Activated CD8-positive, alpha-beta memory T cell treated with anti-CD3 and anti-CD28 coated beads for 1 hour (primary cell): Measurements from ENCODE around the gene SH3GLB1.
"Not testable (repeated sequence)": the region's sequence is repeated elsewhere in the genome, so short reads cannot be mapped to it uniquely, and the experiment has no call there.

ENCODE experiments used
- DNase-seq, 2 donors: peaks; one replicate each; pipeline ENCODE4 v3.0.0-alpha.2; 2020; ENCODE audit warnings: low read depth in 1 of 2; ENCODE audit errors: extremely low read depth in 1 of 2

The SH3GLB1 gene

DNA sequence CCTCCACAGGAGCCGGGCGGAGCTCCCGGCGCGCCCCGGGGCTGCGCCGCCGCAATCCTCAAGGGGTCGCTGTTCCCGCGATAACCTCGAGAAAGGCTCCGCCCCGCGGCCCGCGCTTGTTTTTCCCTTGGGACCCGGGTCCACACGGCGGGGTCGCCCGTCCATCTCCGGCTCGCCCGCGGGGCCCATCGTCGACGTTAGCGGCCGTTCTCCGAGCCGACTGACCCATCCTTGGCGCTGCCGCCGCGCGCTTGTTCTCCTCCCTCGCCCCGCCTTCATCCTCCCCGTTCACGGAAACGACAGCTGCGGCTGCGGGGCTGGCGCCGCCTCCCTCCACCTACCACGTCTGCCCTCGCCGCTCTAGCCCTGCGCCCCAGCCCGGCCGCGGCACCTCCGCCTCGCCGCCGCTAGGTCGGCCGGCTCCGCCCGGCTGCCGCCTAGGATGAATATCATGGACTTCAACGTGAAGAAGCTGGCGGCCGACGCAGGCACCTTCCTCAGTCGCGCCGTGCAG, at the start of gene SH3GLB1:
Gene SH3GLB1 (plus strand): TSS at position 119 of the 514 bp plus-strand sequence. CDS start 324 bp downstream, at position 443.
- peak; percentile 65 to 86 for DNase-seq

DNA sequence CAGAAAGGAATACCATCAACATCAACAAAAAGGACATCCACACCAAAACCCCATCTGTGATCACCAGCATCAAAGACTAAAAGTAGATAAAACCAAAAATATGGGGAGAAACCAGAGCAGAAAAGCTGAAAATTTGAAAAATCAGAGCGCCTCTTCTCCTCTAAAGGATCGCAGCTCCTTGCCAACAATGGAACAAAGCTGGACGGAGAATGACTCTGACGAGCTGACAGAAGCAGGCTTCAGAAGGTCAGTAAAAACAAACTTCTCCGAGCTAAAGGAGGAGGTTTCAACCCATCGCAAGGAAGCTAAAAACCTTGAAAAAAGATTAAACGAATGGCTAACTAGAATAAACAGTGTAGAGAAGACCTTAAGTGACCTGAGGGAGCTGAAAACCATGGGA, 46.0 kb upstream of the SH3GLB1 start:
- DNase-seq = not testable (repeated sequence)

- no peak for DNase-seq
Measured at GRCh38 chr1:86666368-86666767, 38.0 kb upstream of the SH3GLB1 start.

DNA sequence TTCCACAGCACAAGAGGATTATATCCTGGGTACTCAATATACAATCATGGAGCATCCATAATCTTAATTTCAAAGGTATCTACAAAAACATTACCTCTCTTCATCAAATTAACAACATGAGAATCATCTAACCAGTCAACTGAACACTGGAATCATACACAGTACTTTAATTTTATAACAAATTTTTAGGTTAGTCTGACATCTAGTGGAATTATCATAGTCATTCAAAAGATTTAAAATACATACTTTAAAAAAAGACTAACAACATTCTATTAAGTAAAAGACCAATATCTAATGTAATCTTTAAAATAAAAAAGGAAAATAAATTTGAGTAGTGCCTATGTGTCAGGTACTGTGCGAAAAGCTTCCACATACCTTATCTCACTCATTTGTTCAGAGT, 16.8 kb upstream of the SH3GLB1 start:
- DNase-seq = no peak

- no peak for DNase-seq
Measured at GRCh38 chr1:86692641-86693040, 11.7 kb upstream of the SH3GLB1 start.

- DNase-seq = no peak
Measured at GRCh38 chr1:86695400-86695799, 9.0 kb upstream of the SH3GLB1 start.

DNA sequence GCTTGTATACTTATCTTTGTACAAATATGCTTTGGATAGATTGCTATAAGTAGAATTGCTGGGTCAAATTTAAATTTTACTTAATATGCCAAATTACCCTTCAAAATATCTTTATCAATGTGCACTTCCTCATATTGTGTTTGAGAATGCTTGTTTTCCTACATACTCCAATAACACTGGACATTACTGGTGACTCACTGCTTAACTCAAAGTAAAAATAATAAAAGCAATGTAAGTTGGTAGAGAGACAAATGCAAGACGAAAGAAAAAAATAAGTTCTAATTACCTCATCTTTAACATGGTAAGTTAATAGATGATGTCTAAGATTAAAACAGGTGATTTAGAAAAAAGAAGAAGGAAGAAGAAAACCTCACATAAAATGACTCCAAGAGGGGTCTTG, 7.9 kb upstream of the SH3GLB1 start:
- DNase-seq = no peak

DNA sequence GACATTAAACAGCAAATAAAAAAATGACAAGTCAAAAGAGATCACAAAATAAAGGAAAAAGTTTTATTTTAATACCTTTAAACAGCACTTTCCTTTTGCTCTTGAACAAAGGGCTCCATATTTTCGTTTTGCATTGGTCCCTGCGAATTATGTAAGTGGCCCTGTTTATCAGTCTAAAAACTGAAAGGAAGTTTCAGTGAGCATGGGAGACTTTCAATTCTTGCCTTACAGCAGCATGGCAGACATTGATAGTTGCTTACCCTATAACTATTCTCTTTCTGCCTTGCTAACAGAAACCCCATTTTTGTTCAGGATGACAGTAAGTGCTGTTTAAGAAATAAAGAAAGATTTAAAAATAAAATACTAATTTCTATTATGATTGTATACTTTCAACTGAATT, 5.2 kb upstream of the SH3GLB1 start:
- DNase-seq = no peak

DNA sequence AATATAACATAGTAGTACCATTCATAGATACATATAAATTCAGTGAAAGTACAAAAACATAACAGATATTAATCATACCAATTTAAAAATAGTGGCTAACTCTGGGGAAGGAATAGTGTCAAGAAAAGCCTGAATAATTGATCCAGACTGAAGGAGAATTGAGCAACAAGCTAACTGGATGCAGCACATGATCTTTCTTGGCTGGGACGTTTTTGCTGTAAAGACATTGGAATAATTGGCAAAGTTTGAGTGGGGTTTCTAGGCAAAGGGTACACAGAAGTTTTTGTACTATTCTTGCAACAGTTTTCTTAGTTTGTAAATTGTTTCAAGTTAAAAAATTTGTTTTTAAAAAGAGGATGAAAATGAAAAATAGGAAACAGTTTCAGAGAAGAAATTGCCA, 2.6 kb upstream of the SH3GLB1 start:
- DNase-seq = no peak

GRCh38 chr1:86702954-86703494, 1.4 kb upstream of the SH3GLB1 start:
- DNase-seq = not testable (repeated sequence)

DNA sequence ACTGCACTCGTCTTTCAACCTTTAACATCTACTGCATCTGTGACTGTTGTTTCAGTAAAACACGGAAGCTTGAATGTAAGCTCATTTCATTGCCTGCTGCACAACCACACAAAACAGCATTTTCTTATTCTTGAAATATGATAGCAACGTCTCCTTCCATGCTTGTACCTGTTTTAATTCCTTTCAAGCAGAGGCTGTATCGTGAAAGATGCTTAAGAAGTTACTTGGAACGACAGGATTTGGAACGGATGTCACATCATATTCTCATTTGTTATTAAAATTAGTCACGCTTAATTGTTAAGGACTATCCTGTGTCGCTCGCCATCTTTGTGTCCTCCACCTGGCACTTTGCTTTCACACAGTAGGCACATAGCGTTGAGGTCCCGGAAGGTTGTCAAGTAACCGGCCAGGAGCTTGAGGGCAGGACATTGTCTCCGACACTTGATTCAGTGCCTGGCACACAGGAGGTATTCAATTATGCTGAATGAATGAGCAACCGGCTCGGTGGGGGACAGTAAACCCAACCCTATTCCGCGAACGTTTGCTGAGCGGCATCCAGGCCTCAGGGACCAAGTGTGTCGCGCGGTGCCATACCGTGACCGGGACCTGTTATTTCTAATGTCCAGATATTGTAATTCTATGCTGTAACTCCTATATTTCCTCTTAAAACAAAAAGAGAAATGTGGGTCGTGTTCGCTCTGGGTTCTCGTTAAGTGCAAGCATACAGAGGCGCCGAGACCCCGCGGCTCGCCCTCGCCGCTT, 499 bp upstream of the SH3GLB1 start:
- DNase-seq = peak in 1 of 2 donors; percentile 1

GRCh38 chr1:86704972-86705664, 742 bp downstream of the SH3GLB1 start:
- peak; percentile 3 to 8 for DNase-seq

GRCh38 chr1:86705665-86705985, 1.2 kb downstream of the SH3GLB1 start:
- DNase-seq = no peak

GRCh38 chr1:86706018-86706635, 1.8 kb downstream of the SH3GLB1 start:
- DNase-seq = no peak

- no peak for DNase-seq
Measured at GRCh38 chr1:86708920-86709319, 4.5 kb downstream of the SH3GLB1 start.

DNA sequence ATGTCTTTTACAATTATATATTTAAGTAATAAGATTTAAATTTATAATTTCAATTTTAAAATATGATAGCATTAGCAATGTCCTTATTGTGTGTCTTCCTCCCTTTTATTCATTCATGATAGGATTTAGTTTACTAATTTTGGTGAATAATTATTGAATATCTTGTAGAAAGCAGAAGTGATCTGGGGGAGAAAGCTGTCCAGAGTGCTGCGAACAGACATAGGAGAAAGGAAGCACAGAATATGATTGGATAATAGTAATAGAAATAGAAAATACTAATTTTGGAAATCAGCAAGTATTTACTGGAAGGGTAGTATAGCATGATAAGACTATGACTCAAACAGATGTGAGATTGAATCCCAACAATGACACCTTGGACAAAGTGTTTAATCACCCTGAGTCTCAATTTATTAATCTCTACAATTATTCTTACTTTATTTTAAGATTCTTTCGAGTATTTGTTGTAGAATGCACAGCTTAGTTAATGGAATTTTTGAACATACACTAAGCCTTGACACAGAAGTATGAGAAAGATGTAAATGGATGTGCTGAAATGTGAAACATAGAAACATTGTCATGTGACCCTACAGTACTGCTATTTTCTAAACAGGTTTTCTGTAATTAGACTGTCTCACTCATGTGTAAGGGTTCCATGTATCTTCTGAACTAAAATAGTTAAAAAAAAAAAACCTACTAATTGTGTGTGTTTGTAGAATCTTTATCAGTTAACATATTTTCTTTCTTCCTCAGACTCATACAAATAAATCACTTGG, 7.9 kb downstream of the SH3GLB1 start:
- no peak for DNase-seq

DNA sequence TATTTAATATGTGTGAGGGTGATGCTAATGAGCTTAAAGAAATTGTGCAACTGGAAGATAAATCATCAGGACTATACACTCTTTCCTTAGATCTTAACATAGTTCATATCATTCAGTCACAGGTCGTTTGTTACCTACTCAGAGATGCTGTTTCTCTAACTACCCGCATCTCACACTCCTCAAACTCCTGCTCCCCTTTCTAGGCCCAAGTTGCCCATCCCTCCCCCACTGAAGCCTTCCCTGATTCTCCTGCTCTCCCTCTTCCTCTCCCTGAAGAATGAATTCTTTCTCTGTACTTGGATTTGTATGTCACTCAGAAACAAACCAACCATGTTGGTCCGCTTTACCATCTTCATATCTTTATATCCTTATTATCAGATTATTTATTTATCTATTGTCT, 9.1 kb downstream of the SH3GLB1 start:
- DNase-seq = no peak

DNA sequence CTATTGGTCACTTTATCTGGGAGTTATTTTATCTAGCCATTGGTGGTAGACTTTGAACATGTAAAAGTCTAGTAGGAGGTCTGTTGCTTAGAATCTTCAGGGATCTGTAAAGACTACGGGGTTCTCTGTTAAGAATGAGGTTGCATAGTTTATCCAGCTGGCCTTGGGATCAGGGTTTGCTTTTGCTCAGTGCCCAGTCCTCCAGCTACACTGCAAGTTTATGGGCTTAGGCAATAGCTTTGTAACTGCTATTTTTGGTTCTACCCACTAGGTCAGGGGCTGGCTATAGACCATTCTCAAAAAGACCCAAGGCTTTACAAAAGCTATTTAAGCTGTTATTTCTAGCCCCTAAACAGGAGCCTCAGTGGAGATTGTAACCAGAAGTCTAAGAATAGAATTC, 9.8 kb downstream of the SH3GLB1 start:
- no peak for DNase-seq

DNA sequence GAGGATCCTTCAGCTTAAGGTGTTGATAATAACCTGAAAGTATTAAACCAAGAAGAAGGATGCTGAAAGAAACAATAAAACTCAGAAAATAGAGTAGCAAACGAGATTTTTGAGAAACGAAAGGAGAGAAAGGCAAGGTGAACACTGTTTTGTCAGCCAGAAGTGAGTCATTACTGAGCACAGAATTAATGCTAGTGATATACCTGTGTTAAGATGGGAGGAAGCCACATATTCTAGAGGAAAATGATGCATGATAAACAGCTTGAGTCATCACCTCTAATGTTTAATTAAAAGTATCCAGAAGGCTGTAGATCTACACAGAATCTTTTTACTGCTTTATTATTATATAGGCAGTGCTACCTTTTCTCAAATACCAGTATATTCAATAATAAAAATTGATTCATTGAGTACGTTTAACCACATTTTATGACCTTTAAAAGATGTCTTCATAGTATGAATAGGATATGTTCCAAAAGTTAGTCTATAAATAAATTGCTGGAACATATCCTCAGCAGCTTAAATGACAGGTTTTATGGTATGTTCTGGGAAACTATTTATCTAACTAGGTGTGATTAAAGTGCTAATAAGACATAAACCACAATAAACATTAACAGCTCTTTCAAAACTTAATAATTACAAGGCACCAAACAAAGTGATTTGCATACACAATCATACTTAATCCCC, 10.3 kb downstream of the SH3GLB1 start:
- DNase-seq = no peak

- no peak for DNase-seq
Measured at GRCh38 chr1:86718786-86719185, 14.4 kb downstream of the SH3GLB1 start.
